GM21723 (cell line): Measurements from ENCODE around the gene P2RX7.
"Not testable (repeated sequence)": the region's sequence is repeated elsewhere in the genome, so short reads cannot be mapped to it uniquely, and the experiment has no call there.

Experiments
- ATAC-seq: cut with Tn5 transposase; IDR thresholded peaks from one replicate; pipeline ENCODE4 v1.9.1; 2021; ENCODE audit warnings: mild to moderate bottlenecking, moderate library complexity; ENCODE audit not compliant: unreplicated experiment

P2RX7 gene

GRCh38 chr12:121226399-121226798, 93.7 kb downstream of the P2RX7 start:
- ATAC-seq, result no peak

GRCh38 chr12:121226871-121227270, 94.2 kb downstream of the P2RX7 start:
- peak; percentile 7 for ATAC-seq

GRCh38 chr12:121227294-121227693, 94.6 kb downstream of the P2RX7 start:
- ATAC-seq, result peak; percentile 65

GRCh38 chr12:121228919-121229665, 96.4 kb downstream of the P2RX7 start:
- ATAC-seq, result no peak

DNA sequence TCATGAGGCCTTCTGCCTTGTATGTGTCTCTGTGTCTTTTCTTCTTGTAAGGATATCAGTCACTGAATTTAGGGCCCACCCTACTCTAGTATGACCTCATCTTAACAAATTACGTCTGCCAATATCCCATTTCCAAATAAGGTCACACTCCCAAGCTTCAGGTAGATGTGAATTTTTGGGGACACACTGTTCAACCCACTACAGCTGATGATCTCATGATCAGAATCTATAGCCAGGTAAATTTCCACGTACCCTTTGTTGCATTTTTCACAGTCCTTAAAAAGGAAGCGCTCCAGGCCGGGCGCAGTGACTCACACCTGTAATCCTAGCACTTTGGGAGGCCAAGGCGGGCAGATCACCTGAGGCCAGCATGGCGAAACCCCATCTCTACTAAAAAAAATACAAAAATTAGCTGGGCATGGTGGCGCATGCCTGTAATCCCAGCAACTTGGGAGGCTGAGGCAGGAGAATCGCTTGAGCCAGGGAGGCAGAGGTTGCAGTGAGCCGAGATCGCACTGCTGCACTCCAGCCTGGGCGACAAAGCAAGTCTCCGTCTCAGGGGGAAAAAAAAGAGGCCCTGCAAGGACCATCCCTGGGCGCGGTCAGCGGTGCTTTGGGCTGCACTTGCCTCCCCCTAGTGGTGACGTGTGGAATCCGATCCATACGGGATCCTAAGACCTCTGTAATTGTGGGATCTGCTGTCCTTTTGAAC, 97.3 kb downstream of the P2RX7 start:
- not testable (repeated sequence) for ATAC-seq

GRCh38 chr12:121230538-121230907, 97.8 kb downstream of the P2RX7 start:
- ATAC-seq, result no peak

- ATAC-seq, result no peak
These were observed 99.5 kb downstream of the P2RX7 start for GRCh38 chr12:121232163-121232562.

DNA sequence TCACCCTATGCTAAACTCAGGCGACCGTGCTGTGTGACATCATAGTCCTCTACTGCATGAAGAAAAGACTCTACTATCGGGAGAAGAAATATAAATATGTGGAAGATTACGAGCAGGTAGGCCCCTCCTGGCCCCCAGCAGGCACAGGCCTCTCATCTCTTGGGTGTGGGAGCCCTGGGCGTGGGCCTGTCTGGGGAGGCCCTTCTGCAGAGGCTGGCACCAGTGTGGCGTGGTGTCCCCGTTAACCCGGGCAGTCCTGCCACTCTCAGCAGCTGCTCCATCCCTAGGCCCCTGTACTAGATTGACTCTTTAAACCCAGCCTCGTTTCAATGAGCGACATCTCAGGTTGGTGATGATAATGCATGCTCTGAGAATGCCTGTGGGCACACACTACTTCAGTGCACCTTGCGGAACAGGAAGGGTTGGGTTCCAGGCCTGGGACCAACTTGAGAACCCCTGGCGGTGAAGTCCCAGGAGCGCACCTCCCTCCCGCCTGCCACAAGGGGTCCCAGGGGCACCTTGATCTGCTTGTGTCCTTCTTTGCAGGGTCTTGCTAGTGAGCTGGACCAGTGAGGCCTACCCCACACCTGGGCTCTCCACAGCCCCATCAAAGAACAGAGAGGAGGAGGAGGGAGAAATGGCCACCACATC, 100.4 kb downstream of the P2RX7 start:
- no peak for ATAC-seq

DNA sequence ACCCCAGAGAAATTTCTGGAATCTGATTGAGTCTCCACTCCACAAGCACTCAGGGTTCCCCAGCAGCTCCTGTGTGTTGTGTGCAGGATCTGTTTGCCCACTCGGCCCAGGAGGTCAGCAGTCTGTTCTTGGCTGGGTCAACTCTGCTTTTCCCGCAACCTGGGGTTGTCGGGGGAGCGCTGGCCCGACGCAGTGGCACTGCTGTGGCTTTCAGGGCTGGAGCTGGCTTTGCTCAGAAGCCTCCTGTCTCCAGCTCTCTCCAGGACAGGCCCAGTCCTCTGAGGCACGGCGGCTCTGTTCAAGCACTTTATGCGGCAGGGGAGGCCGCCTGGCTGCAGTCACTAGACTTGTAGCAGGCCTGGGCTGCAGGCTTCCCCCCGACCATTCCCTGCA, 100.9 kb downstream of the P2RX7 start:
- ATAC-seq, result no peak

DNA sequence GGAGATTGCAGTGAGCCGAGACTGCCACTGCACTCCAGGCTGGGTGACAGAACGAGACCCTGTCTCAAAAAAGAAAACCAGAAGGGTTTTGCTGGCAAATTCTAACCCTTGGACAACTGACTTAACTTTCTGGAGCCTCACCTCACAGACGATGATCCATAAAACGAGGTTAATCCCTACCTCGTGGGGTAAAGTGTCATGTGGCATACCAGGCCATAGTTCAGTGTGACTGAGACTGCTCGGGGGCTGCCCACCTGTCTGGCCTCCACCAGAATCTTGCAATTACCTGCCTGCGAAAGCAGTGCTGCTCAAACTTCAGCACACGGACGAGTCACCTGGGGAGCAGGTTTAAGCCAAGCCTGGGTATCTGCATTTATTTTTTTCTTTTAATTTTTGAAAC, 104.1 kb downstream of the P2RX7 start:
- no peak for ATAC-seq

DNA sequence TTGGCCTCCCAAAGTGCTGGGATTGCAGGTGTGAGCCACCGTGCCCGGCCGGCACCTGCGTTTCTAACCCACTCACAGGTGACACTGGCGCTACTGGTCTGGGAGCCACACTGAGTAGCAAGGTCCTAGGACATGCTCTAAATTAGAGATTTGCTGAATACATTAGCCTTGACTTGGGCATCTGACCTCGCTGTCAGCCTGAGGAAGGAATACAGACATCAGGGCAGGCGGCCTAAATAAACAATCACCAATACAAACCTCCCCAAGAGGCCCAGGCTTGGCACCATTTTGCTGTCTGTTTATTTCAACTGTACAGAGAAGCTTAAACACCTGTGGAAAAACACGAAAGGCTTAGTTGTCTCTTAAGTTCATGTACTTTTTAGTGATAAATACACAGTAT, 104.7 kb downstream of the P2RX7 start:
- ATAC-seq, result no peak
